Measurements from ENCODE around the gene LOXL4.

The LOXL4 gene

DNA sequence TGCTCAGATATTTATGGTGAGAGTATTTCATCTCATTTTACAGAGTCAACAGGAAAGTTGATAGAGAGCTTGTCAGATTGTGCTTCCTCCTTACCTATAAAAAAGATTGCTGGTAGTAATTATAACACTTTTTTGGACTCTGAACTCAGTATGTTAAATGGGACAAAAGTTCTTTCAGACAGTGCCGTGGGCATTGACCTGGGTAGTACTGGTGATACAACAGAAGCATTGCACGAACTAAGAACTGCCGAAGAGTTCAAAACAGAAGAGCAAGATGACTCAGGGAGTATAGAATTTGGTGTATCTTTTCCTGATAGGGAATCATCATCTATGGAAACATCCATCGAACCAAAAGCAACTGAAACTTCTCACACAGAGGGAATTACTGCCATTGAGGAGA lies 58.6 kb downstream of the LOXL4 start:
- H2AK5ac ChIP-seq (ENCODE audit: low read length) = no peak overlapping the region
- H2BK12ac ChIP-seq (ENCODE audit: low read length) = no peak overlapping the region
- no peaks in the 10 kb centered on the region for H3K79me2 ChIP-seq (ENCODE audit: control insufficient read depth, insufficient read depth, low read length, poor library complexity)
- H2BK5ac ChIP-seq (ENCODE audit: low read depth, low read length, poor library complexity) = no peak overlapping the region
- no peak overlapping the region for H4K8ac ChIP-seq (ENCODE audit: low read depth, low read length)
- no peak overlapping the region for H3K9ac ChIP-seq (ENCODE audit: low read length)
- no peak overlapping the region for H2AFZ ChIP-seq (ENCODE audit: insufficient read depth, low read length, poor library complexity)
- H3K4me1 ChIP-seq (ENCODE audit: control insufficient read depth in 1 of 2, insufficient read depth in 2 of 2, low read length in 2 of 2) = peaks cover 0 to 3% of the 10 kb centered on the region in 2 experiments
- no peak overlapping the region for H3K4ac ChIP-seq (ENCODE audit: low read depth, low read length)
- H4K91ac ChIP-seq (ENCODE audit: low read depth, low read length) = no peak overlapping the region
- peaks cover 0 to 2% of the 10 kb centered on the region in 2 experiments for H3K36me3 ChIP-seq (ENCODE audit: control insufficient read depth in 1 of 2, insufficient read depth in 2 of 2, low read length in 2 of 2)
- H3K23ac ChIP-seq (ENCODE audit: low read length) = no peak overlapping the region
- no peak overlapping the region for H4K12ac ChIP-seq (ENCODE audit: low read depth, low read length)
- DNase-seq = peak; percentile 16 to 60
- no peak overlapping the region for H2BK120ac ChIP-seq (ENCODE audit: insufficient read depth, low read length, poor library complexity)
- H3K14ac ChIP-seq (ENCODE audit: low read length) = no peak overlapping the region
- H3K9me3 ChIP-seq (ENCODE audit: insufficient read depth, low read depth, low read length) = no peaks in the 10 kb centered on the region
- no peaks in the 10 kb centered on the region for H3K79me1 ChIP-seq (ENCODE audit: low read length)
- no CpG with 5 or more reads among the region's 4 CpGs for WGBS (ENCODE audit: extremely low coverage, insufficient coverage, insufficient read length)
- no peak overlapping the region for H3K4me2 ChIP-seq (ENCODE audit: low read length)
- no peak overlapping the region for H3K18ac ChIP-seq (ENCODE audit: low read length)
- H3K27ac ChIP-seq (ENCODE audit: low read depth, low read length) = no peak overlapping the region
- H3K27me3 ChIP-seq (ENCODE audit: insufficient read depth, low read length) = no peaks in the 10 kb centered on the region
- no peak overlapping the region for H3K4me3 ChIP-seq (ENCODE audit: low read depth, low read length)

DNA sequence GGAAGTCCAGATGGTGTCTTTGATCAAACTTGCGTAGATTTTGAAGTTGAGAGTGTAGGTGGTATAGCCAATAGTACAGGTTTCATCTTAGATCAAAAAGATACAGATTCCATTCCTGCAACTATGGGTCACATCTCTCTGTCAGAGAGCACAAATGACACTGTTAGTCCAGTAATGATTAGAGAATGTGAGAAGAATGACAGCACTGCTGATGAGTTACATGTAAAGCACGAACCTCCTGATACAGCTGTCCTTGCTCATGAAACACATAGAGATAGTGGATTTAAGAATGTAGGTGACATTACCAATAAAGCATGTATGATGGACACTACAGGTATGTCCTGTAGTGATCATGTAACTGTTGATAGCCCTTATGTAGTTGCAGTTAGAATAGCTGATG lies 59.1 kb downstream of the LOXL4 start:
- no peaks in the 10 kb centered on the region for H3K79me2 ChIP-seq (ENCODE audit: control insufficient read depth, insufficient read depth, low read length, poor library complexity)
- no peak overlapping the region for H3K4ac ChIP-seq (ENCODE audit: low read depth, low read length)
- H3K27ac ChIP-seq (ENCODE audit: low read depth, low read length) = no peak overlapping the region
- peaks cover 0 to 3% of the 10 kb centered on the region in 2 experiments for H3K4me1 ChIP-seq (ENCODE audit: control insufficient read depth in 1 of 2, insufficient read depth in 2 of 2, low read length in 2 of 2)
- H3K23ac ChIP-seq (ENCODE audit: low read length) = no peak overlapping the region
- H3K27me3 ChIP-seq (ENCODE audit: insufficient read depth, low read length) = no peaks in the 10 kb centered on the region
- H2AK5ac ChIP-seq (ENCODE audit: low read length) = no peak overlapping the region
- no peak overlapping the region for H4K91ac ChIP-seq (ENCODE audit: low read depth, low read length)
- no peak overlapping the region for H3K9ac ChIP-seq (ENCODE audit: low read length)
- no peak overlapping the region for H4K12ac ChIP-seq (ENCODE audit: low read depth, low read length)
- no peaks in the 10 kb centered on the region for H3K9me3 ChIP-seq (ENCODE audit: insufficient read depth, low read depth, low read length)
- H3K79me1 ChIP-seq (ENCODE audit: low read length) = no peaks in the 10 kb centered on the region
- H3K18ac ChIP-seq (ENCODE audit: low read length) = no peak overlapping the region
- H2BK12ac ChIP-seq (ENCODE audit: low read length) = no peak overlapping the region
- no CpG with 5 or more reads among the region's 2 CpGs for WGBS (ENCODE audit: extremely low coverage, insufficient coverage, insufficient read length)
- DNase-seq = peak; percentile 84 to 95
- no peak overlapping the region for H3K4me2 ChIP-seq (ENCODE audit: low read length)
- H2BK5ac ChIP-seq (ENCODE audit: low read depth, low read length, poor library complexity) = no peak overlapping the region
- no peak overlapping the region for H2BK120ac ChIP-seq (ENCODE audit: insufficient read depth, low read length, poor library complexity)
- H3K36me3 ChIP-seq (ENCODE audit: control insufficient read depth in 1 of 2, insufficient read depth in 2 of 2, low read length in 2 of 2) = peaks cover 0 to 2% of the 10 kb centered on the region in 2 experiments
- H2AFZ ChIP-seq (ENCODE audit: insufficient read depth, low read length, poor library complexity) = no peak overlapping the region
- no peak overlapping the region for H3K14ac ChIP-seq (ENCODE audit: low read length)
- no peak overlapping the region for H4K8ac ChIP-seq (ENCODE audit: low read depth, low read length)
- no peak overlapping the region for H3K4me3 ChIP-seq (ENCODE audit: low read depth, low read length)

DNA sequence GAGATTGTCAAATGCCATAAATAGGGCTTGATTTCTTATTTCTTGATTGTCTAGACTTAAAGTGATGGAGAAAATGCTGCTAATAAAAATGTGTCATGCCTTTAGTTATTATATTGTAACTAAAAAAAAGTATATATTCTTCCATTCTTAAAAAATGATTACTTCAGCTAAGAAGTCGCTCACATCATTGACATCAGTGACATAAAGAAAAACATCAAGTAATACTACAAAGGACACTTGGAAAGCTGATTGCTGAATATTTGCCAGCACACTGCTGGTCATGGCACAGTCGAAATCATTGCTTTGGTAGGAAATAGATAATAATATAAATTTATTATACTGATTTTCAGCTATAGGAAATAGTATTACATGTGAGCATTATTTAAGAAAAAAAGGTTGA lies 62.6 kb downstream of the LOXL4 start:
- Histone ChIP-seq H2BK12ac (ENCODE audit: low read length) (no peak overlapping the region), H3K79me1 (ENCODE audit: low read length) (no peaks in the 10 kb centered on the region), H3K18ac (ENCODE audit: low read length) (no peak overlapping the region), H3K14ac (ENCODE audit: low read length) (no peak overlapping the region), H3K4me3 (ENCODE audit: low read depth, low read length) (no peak overlapping the region), H3K4ac (ENCODE audit: low read depth, low read length) (no peak overlapping the region), H3K4me1 (ENCODE audit: control insufficient read depth in 1 of 2, insufficient read depth in 2 of 2, low read length in 2 of 2) (no peaks in the 10 kb centered on the region), H4K12ac (ENCODE audit: low read depth, low read length) (no peak overlapping the region), H2AK5ac (ENCODE audit: low read length) (no peak overlapping the region), H3K27ac (ENCODE audit: low read depth, low read length) (no peak overlapping the region), H2BK120ac (ENCODE audit: insufficient read depth, low read length, poor library complexity) (no peak overlapping the region), H4K8ac (ENCODE audit: low read depth, low read length) (no peak overlapping the region), H2BK5ac (ENCODE audit: low read depth, low read length, poor library complexity) (no peak overlapping the region), H2AFZ (ENCODE audit: insufficient read depth, low read length, poor library complexity) (no peak overlapping the region), H3K36me3 (ENCODE audit: control insufficient read depth in 1 of 2, insufficient read depth in 2 of 2, low read length in 2 of 2) (peaks cover 0 to 2% of the 10 kb centered on the region in 2 experiments), H3K9ac (ENCODE audit: low read length) (no peak overlapping the region), H4K91ac (ENCODE audit: low read depth, low read length) (no peak overlapping the region), H3K79me2 (ENCODE audit: control insufficient read depth, insufficient read depth, low read length, poor library complexity) (no peaks in the 10 kb centered on the region), H3K4me2 (ENCODE audit: low read length) (no peak overlapping the region), H3K9me3 (ENCODE audit: insufficient read depth, low read depth, low read length) (no peaks in the 10 kb centered on the region), H3K27me3 (ENCODE audit: insufficient read depth, low read length) (no peaks in the 10 kb centered on the region), H3K23ac (ENCODE audit: low read length) (no peak overlapping the region)
- WGBS (ENCODE audit: extremely low coverage, insufficient coverage, insufficient read length) = no CpG with 5 or more reads among the region's 2 CpGs
- DNase-seq = no peak

DNA sequence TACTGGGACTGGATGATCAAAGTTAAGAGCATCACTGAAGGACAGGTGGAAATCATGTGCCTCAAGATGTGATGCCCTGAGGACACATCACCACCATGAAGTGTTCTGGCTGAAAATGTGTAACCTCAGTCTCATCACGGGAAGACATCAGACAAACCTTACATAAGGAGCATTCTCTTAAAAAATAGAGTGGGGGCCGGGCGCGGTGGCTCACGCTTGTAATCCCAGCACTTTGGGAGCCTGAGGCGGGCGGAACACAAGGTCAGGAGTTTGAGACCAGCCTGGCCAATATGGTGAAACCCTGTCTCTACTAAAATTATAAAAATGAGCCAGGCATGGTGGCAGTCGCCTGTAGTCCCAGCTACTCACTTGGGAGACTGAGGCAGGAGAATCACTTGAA lies 65.6 kb downstream of the LOXL4 start:
- Histone ChIP-seq H3K36me3 (ENCODE audit: control insufficient read depth in 1 of 2, insufficient read depth in 2 of 2, low read length in 2 of 2) (no peaks in the 10 kb centered on the region), H3K27me3 (ENCODE audit: insufficient read depth, low read length) (no peaks in the 10 kb centered on the region), H3K14ac (ENCODE audit: low read length) (no peak overlapping the region), H3K9me3 (ENCODE audit: insufficient read depth, low read depth, low read length) (no peaks in the 10 kb centered on the region), H3K4me3 (ENCODE audit: low read depth, low read length) (no peak overlapping the region), H3K79me1 (ENCODE audit: low read length) (no peaks in the 10 kb centered on the region), H4K91ac (ENCODE audit: low read depth, low read length) (no peak overlapping the region), H2AK5ac (ENCODE audit: low read length) (no peak overlapping the region), H3K9ac (ENCODE audit: low read length) (no peak overlapping the region), H3K4me1 (ENCODE audit: control insufficient read depth in 1 of 2, insufficient read depth in 2 of 2, low read length in 2 of 2) (no peaks in the 10 kb centered on the region), H3K23ac (ENCODE audit: low read length) (no peak overlapping the region), H2BK120ac (ENCODE audit: insufficient read depth, low read length, poor library complexity) (no peak overlapping the region), H3K27ac (ENCODE audit: low read depth, low read length) (no peak overlapping the region), H3K18ac (ENCODE audit: low read length) (no peak overlapping the region), H4K12ac (ENCODE audit: low read depth, low read length) (no peak overlapping the region), H3K79me2 (ENCODE audit: control insufficient read depth, insufficient read depth, low read length, poor library complexity) (no peaks in the 10 kb centered on the region), H3K4ac (ENCODE audit: low read depth, low read length) (no peak overlapping the region), H3K4me2 (ENCODE audit: low read length) (no peak overlapping the region), H2AFZ (ENCODE audit: insufficient read depth, low read length, poor library complexity) (no peak overlapping the region), H2BK5ac (ENCODE audit: low read depth, low read length, poor library complexity) (no peak overlapping the region), H4K8ac (ENCODE audit: low read depth, low read length) (no peak overlapping the region), H2BK12ac (ENCODE audit: low read length) (no peak overlapping the region)
- no peak for DNase-seq
- WGBS (ENCODE audit: extremely low coverage, insufficient coverage, insufficient read length) = no CpG with 5 or more reads among the region's 8 CpGs
